GM19324 (cell line): ENCODE data around the gene ZNF543.
A peak's percentile ranks its signal among the peaks of the same experiment; 100 is the strongest.
"Not testable (repeated sequence)": the region's sequence is repeated elsewhere in the genome, so short reads cannot be mapped to it uniquely, and the experiment has no call there.

Experiments used
- ATAC-seq: cut with Tn5 transposase; IDR thresholded peaks from one replicate; pipeline ENCODE4 v1.9.1; 2021; ENCODE audit warnings: mild to moderate bottlenecking, moderate library complexity; ENCODE audit not compliant: unreplicated experiment, low FRiP score

The ZNF543 gene

DNA sequence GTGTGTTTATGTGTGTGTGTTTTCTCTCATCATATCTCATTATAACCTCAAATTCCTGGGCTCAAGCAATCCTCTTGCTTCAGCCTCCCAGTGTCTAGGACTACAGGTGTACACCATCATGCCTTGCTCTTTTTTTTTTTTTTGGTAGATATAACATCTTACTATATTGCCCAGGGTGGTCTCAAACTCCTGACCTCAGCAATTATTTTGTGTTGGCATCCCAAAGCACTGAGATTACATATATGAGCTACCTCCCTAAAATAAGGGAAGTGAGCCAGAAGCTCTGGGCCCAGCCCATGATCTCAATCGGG lies 448 bp upstream of the ZNF543 start:
- peak; percentile 24 for ATAC-seq

DNA sequence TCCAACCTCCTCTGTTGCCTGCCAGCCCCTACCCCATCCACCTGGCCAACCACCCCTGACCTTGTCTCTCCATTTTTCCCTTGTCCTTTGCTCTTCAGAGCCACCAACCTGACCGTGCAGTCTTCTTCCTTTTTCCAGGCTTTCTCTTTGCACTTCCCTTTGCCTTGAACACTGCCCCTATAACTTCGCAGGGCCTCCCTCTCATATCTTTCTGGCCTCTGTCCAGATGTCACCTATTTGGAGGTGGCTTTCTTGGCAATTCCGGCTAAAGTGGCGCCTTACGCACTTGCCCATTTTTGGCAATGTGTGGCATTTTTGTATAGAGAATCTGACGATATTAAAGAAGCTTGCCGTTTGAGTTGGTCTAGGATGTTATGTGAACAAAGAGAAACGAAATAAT lies 844 bp downstream of the ZNF543 start:
- ATAC-seq = no peak

DNA sequence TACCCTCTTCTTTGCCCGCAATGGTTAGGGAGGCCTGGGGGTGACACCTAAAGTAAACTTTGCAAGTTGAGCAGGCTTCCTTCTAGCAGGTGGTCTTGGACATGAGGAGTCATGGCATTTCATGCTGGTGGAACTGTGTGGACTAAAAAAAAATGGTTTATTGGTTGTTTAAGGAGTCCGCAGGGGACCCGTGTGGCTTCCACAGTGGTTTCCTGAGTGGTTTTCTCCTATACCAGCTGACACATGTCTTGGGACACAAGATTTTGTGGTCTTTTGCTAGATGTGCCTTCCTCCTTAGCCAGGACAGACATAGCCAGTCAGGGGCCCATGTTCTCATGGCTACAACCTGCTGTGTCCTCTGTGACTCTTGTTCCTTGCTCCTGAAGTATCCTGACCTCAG lies 1.5 kb downstream of the ZNF543 start:
- ATAC-seq = no peak

DNA sequence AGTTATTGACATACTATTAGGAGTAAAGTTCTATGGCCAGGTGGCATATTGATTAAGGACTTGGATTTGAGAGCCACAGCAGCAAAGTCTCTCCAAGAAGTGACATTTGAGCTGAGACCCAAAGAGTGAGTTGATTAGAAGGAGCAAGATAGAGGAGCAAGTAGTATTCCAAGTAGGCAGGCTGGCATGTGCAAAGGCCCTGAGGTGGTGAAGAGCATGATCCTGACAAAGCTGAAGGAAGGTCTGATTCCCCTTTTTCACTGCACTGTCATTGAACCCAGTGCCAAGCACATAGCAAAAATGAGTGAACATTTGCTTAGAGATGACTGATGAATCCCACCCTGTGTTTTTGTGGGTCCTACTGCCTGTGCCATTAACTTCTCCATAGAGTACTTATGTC lies 4.7 kb downstream of the ZNF543 start:
- no peak for ATAC-seq

DNA sequence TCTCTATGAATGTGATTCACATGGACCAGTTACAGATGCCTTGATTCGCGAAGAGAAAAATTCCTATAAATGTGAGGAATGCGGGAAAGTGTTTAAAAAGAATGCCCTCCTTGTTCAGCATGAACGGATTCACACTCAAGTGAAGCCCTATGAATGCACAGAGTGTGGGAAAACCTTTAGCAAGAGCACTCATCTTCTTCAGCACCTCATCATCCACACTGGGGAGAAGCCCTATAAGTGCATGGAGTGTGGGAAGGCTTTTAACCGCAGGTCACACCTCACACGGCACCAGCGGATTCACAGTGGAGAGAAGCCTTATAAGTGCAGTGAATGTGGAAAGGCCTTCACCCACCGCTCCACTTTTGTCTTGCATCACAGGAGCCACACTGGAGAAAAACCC lies 7.7 kb downstream of the ZNF543 start:
- ATAC-seq = no peak

DNA sequence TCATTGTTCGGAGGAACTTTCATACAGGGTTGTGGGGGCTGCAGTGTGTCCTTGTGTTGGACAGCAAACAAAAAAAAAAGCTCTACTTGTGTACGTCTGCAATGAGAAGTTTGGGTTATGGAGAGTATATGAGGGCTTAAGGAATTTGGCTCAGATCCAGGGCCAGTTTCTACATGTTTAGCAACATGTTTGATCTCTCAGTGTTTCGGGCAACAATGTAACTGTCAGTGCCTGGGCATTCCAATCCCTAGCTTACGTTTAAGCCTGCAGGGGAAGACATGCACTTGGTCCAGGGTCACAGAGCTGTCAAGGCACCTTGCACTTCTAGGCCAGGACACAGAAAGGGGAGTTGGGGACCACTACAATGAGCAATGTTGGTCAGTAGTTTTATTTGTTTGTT lies 13.9 kb downstream of the ZNF543 start:
- no peak for ATAC-seq

DNA sequence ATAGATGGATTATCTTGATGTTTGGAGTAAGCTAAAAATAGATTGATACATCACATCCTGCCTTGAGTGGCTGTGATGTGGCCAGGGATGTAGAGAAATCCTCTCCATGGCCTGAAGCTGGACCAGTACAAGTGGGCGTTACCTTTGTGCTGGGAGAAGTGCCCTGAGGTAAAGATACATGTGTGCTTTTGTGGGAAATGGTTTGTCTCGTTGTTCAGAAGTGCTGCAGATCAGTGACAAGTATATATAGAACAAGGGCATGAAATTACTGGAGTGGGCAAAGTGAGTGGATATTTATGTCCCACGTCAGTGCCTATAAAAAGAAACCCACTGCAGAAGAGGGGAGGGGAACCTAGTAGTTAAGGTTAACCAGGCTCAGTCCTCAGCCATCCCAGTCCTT lies 18.6 kb downstream of the ZNF543 start:
- no peak for ATAC-seq

DNA sequence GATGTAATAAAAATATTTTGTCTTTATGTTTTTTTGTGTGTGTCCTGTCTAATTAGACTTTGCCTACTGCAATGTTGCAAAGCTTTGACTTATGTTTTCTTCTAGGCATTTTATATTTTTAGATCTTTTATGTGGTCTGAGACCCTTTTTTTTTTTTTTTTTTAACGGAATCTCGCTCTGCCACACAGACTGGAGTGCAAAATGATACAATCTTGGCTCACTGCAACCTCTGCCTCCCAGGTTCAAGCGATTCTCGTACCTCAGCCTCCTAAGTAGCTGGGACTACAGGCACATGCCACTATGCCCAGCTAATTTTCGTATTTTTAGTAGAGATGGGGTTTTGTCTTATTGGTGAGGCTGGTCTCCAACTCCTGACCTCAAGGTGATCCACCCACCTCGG lies 22.3 kb downstream of the ZNF543 start:
- no peak for ATAC-seq

DNA sequence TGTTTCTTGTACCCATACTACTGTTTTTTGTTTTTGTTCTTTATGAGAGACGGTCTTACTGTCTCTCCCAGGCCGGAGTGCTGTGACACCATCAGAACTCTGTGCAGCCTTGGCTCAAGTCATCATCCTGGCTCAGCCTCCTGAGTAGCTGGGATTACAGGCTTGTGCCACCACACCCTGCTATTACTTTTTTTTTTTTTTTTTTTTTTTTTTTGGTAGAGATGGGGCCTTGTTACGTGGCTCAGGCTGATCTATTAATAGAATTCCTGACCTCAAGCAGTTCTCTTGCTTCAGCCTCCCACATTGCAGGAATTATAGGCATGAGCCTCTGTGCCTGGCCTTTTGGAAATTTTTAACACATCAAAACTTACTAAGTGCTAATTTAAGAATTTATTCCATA lies 27.9 kb downstream of the ZNF543 start:
- ATAC-seq = no peak

DNA sequence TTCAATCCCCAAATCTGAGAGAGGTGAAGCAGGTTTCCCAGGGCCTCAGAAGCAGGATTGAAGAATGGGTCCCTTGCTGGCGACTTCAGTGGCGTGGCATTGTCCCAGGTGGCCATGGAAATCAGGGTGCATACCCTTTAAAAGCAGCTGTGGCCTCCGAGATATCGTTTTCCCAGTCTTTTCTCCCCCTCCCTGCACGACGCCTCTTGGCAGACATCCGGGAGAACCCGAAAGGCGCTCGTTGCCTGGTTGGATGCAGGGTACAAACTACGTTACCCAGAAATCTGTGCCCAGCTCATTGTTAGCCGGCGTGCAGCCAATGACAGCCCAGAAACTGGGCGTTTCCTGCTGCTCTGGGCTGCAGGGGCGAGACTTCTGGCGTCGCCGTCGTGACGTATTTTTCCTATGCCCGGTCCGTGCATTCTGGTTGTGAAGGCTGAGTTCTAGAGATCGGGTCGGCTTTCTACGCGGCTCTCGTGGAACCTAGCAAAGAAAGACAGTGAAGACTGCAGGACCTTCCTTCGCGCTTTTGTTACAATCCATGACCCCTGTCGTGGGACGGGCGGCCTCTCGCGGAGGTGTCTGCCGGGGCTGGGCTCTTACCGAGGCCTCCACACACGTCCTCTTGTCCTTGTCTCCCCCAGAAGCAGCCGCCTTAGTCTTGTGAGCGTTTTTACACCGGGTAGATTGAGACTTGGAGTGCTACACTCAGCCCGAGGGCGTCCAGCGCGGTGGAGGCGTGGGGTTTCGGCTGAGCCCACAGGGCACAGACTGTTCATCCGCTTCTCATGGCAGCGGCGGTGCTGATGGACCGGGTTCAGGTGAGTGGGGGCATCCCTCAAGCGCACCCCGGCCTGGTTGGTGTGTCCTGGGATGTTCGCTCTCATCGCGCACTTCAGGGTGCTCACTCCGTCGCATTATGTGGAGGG lies 30.9 kb downstream of the ZNF543 start, which contains the start of gene ZNF304:
ZNF304 (plus strand) TSS at position 395 of the 929 bp plus-strand sequence; CDS start at position 789, 394 bp downstream.
- peak; percentile 97 for ATAC-seq

DNA sequence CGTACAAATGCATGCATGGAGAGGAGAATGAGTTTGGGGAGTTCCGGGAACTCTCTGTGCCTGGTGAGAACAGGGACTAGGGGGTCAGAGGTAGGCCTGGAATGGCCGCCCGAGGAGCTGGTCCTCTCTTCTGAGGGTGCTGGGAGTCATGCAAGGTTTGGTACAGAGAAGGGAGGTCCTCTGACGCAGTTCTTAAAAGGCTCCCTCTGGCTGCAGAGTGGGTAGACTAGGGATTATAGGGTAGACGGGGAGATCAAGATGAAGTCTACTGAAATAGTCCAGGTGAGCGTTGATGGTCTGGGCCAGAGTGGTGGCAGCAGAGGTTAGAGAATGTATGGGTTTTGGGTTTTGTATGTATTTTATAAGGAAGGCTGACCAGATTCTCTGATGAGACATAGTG lies 31.6 kb downstream of the ZNF543 start:
- no peak for ATAC-seq

DNA sequence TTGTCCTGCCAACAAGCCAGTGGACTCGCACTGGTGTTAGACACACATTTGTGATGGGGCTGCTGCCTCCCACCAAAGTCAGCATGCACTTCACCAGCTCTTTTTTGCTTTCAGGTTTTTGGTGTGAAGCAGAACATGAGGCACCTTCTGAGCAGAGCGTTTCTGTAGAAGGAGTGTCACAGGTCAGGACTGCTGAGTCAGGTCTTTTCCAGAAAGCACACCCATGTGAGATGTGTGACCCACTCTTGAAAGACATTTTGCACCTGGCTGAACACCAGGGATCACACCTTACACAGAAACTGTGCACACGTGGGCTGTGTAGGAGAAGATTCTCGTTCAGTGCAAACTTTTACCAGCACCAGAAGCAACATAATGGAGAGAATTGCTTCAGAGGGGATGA lies 35.6 kb downstream of the ZNF543 start:
- ATAC-seq = no peak

DNA sequence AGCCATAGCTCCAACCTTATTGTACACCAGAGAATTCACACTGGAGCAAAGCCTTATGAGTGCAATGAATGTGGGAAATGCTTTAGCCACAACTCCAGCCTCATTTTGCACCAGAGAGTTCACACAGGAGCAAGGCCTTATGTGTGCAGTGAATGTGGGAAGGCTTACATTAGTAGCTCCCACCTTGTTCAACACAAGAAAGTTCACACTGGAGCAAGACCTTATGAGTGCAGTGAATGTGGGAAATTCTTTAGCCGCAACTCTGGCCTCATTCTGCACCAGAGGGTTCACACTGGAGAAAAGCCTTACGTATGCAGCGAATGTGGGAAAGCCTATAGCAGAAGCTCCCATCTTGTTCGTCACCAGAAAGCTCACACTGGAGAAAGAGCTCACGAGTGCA lies 37.1 kb downstream of the ZNF543 start:
- no peak for ATAC-seq

DNA sequence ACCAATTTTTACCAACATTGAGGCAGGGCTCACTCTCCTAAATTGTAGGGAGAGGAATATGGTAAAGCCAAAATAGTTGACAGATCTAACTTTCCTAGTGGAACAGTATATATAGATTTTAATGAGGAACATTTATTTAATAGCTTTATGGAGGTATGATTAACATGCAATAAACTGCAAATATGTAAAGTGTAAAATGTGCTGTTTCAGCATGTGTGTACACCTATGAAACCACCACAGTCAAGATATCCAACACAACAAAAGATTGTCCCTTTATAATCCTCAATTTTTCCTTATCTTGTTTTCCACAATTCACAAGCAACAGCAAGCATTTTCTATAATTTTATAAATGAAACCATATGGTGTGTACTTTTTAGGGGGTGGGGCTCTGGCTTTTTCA lies 39.0 kb downstream of the ZNF543 start:
- no peak for ATAC-seq

DNA sequence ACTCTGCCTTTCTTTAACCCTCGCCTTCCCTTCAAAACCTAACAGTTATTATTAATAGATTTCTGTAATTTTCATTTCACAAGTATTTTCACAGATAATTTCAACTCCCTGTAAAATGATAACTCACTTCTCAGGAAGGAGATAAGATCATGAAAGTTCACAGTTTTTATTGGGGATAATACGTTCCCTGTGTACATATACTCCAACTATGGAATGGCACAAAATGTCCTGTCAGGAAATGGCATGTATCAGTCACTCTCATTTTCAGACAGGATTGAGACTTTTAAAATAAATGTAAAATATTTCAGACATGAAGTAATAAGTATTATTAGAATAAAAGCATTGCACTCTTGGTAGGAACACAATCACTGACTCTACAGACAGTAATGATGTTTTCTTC lies 42.1 kb downstream of the ZNF543 start:
- no peak for ATAC-seq

DNA sequence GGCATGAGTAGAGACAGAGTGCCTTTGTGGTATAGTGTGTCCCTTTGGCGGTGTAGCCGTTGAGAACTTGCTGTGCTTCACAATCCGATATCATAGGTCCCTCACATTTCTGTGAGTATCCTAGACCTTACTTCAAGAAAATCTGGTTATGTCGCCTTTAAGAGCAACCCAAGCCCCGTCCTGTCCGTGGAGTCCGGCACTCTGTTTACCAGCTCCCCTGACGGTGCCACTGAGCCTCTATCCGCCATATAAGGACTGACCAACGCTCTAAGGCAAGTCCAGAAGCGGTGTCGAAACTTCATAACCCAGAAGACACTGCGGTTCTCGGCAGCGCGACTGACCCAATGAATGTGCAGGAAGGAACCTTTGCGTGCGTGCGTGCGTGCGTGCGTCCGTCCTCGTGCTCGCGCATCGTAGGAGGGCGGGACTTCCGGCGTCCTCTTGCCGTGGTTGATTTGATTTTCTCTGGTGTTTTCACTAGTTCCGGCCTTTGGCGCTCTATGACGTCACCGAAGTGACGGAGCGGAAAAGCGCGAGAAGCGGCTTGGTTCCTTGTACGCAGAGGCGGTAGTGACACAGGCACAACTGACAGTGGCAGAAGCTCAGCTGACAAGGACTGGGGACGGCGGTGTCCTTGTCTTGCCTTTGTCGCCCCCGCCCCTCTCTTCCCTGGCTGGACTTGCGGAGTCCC lies 42.9 kb downstream of the ZNF543 start, which contains the start of the genes TRAPPC2B and ZNF547:
TRAPPC2B (plus strand) TSS at position 555 of the 691 bp plus-strand sequence. CDS start 1,283 bp downstream, outside the sequence.
ZNF547 (plus strand) TSS at position 555 of the 691 bp plus-strand sequence. CDS start 5,005 bp downstream, outside the sequence.
- ATAC-seq = peak; percentile 96

DNA sequence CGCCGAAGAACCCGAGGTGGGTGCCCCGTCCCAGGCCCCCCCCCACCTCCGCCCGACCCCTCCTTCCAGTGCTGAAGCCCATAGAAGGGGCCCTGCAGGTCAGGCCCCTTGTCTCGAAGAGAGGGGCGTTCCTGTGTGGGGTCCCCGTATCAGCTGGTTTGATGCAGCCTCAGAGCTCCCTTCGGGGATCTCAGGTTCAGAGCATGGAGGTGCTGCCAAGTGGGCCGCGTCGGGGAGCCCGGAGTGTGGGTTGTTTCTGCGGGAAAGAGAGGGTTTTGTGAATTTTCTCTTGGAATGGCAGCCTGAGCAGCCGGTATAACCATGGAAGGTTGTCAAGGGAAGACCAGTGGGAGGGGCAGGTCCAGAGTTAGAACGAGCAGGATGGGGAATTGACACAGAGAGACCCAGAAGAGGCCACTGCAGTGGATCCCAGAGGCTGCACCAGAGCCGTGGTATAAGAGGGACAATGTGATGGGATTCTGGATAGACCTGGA lies 43.5 kb downstream of the ZNF543 start:
- ATAC-seq = no peak

DNA sequence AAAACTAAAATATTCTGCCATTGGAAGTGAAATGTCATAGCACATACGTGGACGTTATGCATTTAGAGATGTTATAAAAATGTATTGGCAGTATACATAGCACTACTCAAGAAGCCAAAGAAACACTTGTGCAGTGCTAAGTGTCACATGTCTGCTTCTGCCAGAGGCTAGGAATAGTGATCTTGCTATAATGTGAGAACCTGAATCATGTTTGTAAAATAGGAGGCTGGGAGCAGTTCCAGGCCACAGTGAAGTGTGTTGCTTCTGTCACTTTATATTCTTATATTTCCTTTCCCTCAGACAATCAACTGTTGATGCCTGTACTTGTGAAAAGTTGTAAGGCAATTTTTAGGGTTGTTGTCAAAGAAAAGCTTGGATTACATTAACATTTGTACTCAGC lies 46.5 kb downstream of the ZNF543 start:
- no peak for ATAC-seq

DNA sequence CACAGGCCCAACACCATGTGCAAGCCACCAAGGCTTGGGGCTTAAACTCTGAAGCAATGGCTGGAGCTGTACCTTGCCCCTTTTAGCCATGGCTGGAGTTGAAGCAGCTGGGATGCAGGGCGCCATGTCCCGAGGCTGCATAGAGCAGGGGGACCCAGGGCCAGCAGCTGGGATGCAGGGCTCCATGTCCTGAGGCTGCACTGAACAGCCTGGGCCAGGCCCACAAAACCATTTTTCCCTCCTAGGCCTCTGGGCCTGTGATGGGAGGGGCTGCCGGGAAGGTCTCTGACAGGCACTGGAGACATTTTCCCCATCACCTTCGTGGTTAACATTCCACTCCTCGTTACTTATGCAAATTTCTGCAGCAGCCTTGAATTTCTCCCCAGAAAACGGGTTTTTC lies 53.9 kb downstream of the ZNF543 start:
- ATAC-seq = no peak

DNA sequence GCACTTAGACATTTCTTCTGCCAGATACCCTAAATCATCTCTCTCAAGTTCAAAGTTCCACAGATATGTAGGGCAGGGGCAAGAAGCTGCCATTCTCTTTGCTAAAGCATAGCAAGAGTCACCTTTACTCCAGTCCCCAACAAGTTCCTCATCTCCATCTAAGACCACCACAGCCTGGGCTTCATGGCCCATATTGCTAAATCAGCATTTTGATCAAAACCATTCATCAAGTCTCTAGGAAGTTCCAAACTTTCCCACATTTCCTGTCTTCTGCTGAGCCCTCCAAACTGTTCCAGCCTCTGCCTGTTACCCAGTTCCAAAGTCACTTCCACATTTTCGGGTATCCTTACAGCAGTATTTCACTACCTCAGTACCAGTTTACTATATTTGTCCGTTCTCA lies 54.4 kb downstream of the ZNF543 start:
- ATAC-seq = not testable (repeated sequence)

DNA sequence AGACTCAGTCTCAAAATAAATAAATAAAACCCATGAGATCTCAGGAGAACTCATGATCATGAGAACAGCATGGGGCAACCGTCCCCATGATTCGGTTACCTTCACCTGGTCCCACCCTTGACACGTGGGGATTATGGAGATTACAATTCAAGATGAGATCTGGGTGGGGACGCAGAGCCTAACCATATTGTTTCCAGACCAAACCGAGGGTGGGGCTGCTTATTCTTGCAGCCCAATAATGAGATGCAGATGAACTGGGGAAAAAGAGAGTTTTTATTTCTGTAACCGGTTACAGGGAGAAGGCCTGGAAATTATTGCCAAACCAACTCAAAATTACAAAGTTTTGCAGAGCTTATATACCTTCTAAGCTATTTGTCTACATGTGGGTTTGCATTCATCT lies 55.9 kb downstream of the ZNF543 start:
- no peak for ATAC-seq
